Upper lobe of left lung (tissue), 6 donors: Measurements from ENCODE around the gene LPAR3. TPM values are rescaled to one million over a fixed set of nuclear protein-coding genes. Genes with fewer than 3 reads are reported as not detected.

Source experiments
- ATAC-seq, 2 donors: fragments of 200-7000 bp; cut with Tn5 transposase; one replicate each; pipeline ENCODE4 v1.9.1; 2022; ENCODE audit warnings: mild to moderate bottlenecking in 2 of 2, moderate library complexity in 2 of 2; ENCODE audit not compliant: low FRiP score in 2 of 2
- DNase-seq, 2 donors: peaks; one replicate each; pipeline ENCODE4 v3.0.0-alpha.2; 2019 to 2020
- H3K27ac ChIP-seq, 4 donors: fragments of 200-600 bp; sonication (generic); one replicate each; pipeline ENCODE4 v1.5.1; 2016 to 2019
- H3K27me3 ChIP-seq, 4 donors: fragments of 200-600 bp; sonication (generic); one replicate each; pipeline ENCODE4 v1.5.1; 2017 to 2019
- H3K36me3 ChIP-seq, 4 donors: fragments of 200-600 bp; sonication (generic); one replicate each; pipeline ENCODE4 v1.5.1; 2016 to 2019
- H3K4me1 ChIP-seq, 4 donors: fragments of 200-600 bp; sonication (generic); one replicate each; pipeline ENCODE4 v1.5.1; 2018 to 2019
- H3K4me3 ChIP-seq, 4 donors: fragments of 200-600 bp; sonication (generic); one replicate each; pipeline ENCODE4 v1.5.1; 2017 to 2019; ENCODE audit warnings: mild to moderate bottlenecking in 2 of 4, moderate library complexity in 1 of 4
- H3K9me3 ChIP-seq, 4 donors: fragments of 200-600 bp; sonication (generic); one replicate each; pipeline ENCODE4 v1.5.1; 2018 to 2019
- EP300 ChIP-seq, 4 donors: sonication (generic); formaldehyde crosslinking; IDR thresholded peaks; one replicate each; pipeline ENCODE4 v1.5.1; 2017; ENCODE audit warnings: antibody characterized with exemption in 4 of 4, control low read depth in 2 of 4
- POLR2A ChIP-seq, 4 donors: fragments of 450-650 bp; IDR thresholded peaks; one replicate each; pipeline ENCODE4 v1.5.1; 2016 to 2017; ENCODE audit warnings: antibody characterized with exemption in 4 of 4, mild to moderate bottlenecking in 2 of 4
- POLR2AphosphoS5 ChIP-seq, 2 donors: sonication (generic); formaldehyde crosslinking; IDR thresholded peaks; one replicate each; pipeline ENCODE4 v1.5.1; 2017; ENCODE audit warnings: antibody characterized with exemption in 2 of 2
- WGBS, 2 donors: methylation state at CpG; one replicate each; pipeline ENCODE4 v1.1.5; 2017 to 2018; 5-methylcytosine and 5-hydroxymethylcytosine counted together
- total RNA-seq, 6 donors: library from RNA; depleted of rRNA in 4 of 6; stranded (reverse); fragments of >200 nt in 4 of 6; gene quantifications; one replicate each; pipeline versions ENCODE4 v1.1.0 to v1.2.1, GENCODE V29; 2016 to 2021
- TF ChIP-seq, protein P1 (sequence below), 6 experiments: fragments of 450-650 bp in 4 of 6; fragments of 200-600 bp in 2 of 6; sonication (generic) in 2 of 6; IDR thresholded peaks; one replicate each; pipeline ENCODE4 v1.5.1; 2016 to 2019; ENCODE audit warnings: antibody characterized with exemption in 6 of 6
- donor health status: DM: no; HTN: no; CAD: no; lungs with moderate emphysema.
- donor health status: DM: no; HTN: yes; CAD: no; lungs with severe emphysema.

The LPAR3 gene
- total RNA-seq, 6 donors from 2014 or later: 1.5 to 9.8 (median 4.3) TPM; not detected in 1

DNA sequence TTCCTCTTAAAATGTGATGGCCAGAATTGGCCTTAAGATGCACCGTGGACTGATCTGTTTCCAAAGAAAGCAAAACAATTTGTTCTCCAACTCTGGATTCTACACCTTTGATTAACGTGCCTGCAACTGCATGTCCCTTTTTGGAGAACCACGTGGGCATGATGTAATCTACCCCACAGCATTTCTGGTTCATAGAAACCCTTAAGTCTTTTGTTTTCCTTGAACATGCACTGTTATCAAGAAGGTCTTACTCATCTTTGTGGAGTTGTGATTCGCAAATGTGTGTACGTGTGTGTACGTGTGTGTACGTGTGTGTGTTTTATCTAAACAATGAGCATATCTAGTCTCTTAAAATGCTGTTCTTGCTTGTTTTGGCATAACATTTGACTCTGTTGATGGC, 57.8 kb downstream of the LPAR3 start:
- no peak for DNase-seq
- Histone ChIP-seq H3K27me3 (no peaks in the 10 kb centered on the region), H3K4me1 (no peaks in the 10 kb centered on the region), H3K27ac (no peak overlapping the region), H3K4me3 (no peak overlapping the region), H3K36me3 (no peaks in the 10 kb centered on the region), H3K9me3 (no peaks in the 10 kb centered on the region)
- TF ChIP-seq POLR2A (IDR thresholded peaks at IDR 0.05): no peak
- TF ChIP-seq POLR2AphosphoS5 (IDR thresholded peaks at IDR 0.05): no peak
- TF ChIP-seq, protein P1, sequence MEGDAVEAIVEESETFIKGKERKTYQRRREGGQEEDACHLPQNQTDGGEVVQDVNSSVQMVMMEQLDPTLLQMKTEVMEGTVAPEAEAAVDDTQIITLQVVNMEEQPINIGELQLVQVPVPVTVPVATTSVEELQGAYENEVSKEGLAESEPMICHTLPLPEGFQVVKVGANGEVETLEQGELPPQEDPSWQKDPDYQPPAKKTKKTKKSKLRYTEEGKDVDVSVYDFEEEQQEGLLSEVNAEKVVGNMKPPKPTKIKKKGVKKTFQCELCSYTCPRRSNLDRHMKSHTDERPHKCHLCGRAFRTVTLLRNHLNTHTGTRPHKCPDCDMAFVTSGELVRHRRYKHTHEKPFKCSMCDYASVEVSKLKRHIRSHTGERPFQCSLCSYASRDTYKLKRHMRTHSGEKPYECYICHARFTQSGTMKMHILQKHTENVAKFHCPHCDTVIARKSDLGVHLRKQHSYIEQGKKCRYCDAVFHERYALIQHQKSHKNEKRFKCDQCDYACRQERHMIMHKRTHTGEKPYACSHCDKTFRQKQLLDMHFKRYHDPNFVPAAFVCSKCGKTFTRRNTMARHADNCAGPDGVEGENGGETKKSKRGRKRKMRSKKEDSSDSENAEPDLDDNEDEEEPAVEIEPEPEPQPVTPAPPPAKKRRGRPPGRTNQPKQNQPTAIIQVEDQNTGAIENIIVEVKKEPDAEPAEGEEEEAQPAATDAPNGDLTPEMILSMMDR (IDR thresholded peaks at IDR 0.05): no peak
- TF ChIP-seq EP300 (IDR thresholded peaks at IDR 0.05): no peak
- WGBS, 2 donors: 64 to 65% methylated on average over 7 of the region's 7 CpGs
- ATAC-seq: no peak

DNA sequence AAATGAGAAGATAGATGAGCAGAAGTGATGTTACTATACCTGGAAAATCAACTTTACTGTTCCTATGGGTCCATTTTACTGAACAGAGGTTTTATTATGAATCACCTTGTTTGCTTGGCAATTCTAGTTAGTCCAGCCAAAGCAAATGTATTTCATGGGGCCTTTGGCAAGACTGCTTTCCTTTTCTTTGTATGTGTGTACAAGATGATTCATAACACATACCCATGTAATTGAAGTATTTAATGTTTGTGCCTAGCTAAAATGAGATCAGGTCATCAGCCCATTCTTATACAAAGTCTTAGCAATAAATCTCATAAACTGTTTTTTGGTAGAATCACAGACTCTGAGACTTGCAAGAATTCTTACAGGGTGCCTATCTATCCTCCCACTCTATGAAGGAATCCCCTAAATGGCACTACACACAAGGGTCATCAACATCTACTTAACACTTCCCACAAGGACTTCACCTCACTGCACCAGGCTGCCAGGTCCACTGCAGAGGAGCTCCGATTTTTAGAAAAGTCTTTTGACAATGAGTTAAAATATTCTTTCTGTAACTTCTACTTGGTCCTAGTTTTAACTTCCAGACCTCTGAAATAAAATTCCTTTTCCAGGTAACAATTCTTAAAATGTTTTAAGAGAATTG, 58.5 kb downstream of the LPAR3 start:
- WGBS, 2 donors: 58% methylated on average over 1 of the region's 1 CpG
- no peak overlapping the region for H3K27ac ChIP-seq
- peak in 1 of 2 donors; percentile 61 for ATAC-seq

GRCh38 chr1:84833194-84833593, 59.8 kb downstream of the LPAR3 start:
- TF ChIP-seq, protein P1 (IDR thresholded peaks at IDR 0.05): no peak
- TF ChIP-seq EP300 (IDR thresholded peaks at IDR 0.05) (no peak), POLR2AphosphoS5 (IDR thresholded peaks at IDR 0.05) (no peak), POLR2A (IDR thresholded peaks at IDR 0.05) (no peak)
- Histone ChIP-seq H3K4me3 (no peak overlapping the region), H3K9me3 (no peaks in the 10 kb centered on the region), H3K36me3 (no peaks in the 10 kb centered on the region), H3K4me1 (no peaks in the 10 kb centered on the region), H3K27me3 (no peaks in the 10 kb centered on the region), H3K27ac (no peak overlapping the region)
- no peak for DNase-seq
- no peak for ATAC-seq
- 86 to 92% methylated on average over 4 of the region's 4 CpGs for WGBS, 2 donors

More for the DNA sequence above, 58.5 kb downstream of the LPAR3 start:
- no peak for TF ChIP-seq EP300 (IDR thresholded peaks at IDR 0.05)
- TF ChIP-seq, protein P1 (IDR thresholded peaks at IDR 0.05): no peak
- TF ChIP-seq POLR2AphosphoS5 (IDR thresholded peaks at IDR 0.05): no peak
- TF ChIP-seq POLR2A (IDR thresholded peaks at IDR 0.05): no peak
- Histone ChIP-seq H3K4me1 (no peaks in the 10 kb centered on the region), H3K27me3 (no peaks in the 10 kb centered on the region), H3K9me3 (no peaks in the 10 kb centered on the region), H3K4me3 (no peak overlapping the region), H3K36me3 (no peaks in the 10 kb centered on the region)
- no peak for DNase-seq

DNA sequence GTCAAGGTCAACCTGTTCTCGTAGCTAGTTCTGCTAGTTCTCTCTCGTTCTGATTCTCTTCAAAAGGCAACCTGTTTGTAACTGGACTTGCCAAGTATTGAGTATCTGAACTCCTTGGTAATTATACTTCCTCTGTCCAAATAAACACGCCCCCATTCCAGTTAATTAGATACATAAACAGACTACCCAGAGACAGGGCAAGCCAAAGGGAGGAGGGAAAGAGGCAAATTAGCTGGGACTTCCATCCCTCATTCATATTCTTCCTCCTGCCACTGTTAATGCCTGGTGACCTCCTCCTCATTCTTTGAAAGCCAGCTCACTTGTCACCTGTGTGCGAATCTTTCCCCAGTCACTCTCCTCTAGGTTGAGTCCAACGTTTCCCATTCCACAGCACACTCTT, 62.9 kb downstream of the LPAR3 start:
- H3K36me3 ChIP-seq: no peaks in the 10 kb centered on the region
- no peak overlapping the region for H3K4me3 ChIP-seq
- no peak overlapping the region for H3K27ac ChIP-seq
- no peak for ATAC-seq
- no peaks in the 10 kb centered on the region for H3K27me3 ChIP-seq
- TF ChIP-seq POLR2AphosphoS5 (IDR thresholded peaks at IDR 0.05) (no peak), POLR2A (IDR thresholded peaks at IDR 0.05) (no peak), EP300 (IDR thresholded peaks at IDR 0.05) (no peak)
- TF ChIP-seq, protein P1 (IDR thresholded peaks at IDR 0.05): no peak
- no peak for DNase-seq
- 74 to 77% methylated on average over 5 of the region's 5 CpGs for WGBS, 2 donors
- H3K9me3 ChIP-seq: no peaks in the 10 kb centered on the region
- no peaks in the 10 kb centered on the region for H3K4me1 ChIP-seq

DNA sequence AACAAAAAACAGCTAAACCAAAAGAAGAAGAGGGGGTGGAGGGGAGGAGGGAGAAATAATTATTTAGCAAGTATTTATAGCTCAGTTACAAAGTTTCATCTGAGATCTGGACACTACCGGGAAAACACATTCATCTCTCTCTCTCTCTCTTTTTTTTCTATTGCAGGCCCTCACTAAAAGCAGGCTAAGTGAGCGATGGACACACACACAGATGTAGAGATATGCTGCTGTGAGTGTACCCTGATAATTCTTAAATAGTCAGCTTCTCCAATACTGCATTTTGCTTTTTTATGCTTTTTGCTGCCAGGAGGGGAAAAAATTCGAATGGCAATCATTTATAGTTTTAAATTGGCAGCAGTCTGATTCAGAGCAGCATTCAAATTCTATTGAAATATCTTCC, 65.0 kb downstream of the LPAR3 start:
- 67 to 79% methylated on average over 3 of the region's 3 CpGs for WGBS, 2 donors
- no peak for ATAC-seq
- TF ChIP-seq, protein P1 (IDR thresholded peaks at IDR 0.05): no peak
- no peak for TF ChIP-seq POLR2A (IDR thresholded peaks at IDR 0.05)
- DNase-seq: no peak
- H3K9me3 ChIP-seq: no peaks in the 10 kb centered on the region
- no peak overlapping the region for H3K27ac ChIP-seq
- no peak overlapping the region for H3K4me3 ChIP-seq
- no peaks in the 10 kb centered on the region for H3K4me1 ChIP-seq
- H3K27me3 ChIP-seq: no peaks in the 10 kb centered on the region
- no peaks in the 10 kb centered on the region for H3K36me3 ChIP-seq
